ENCODE measurements around the gene LDLRAD3.

LDLRAD3 gene

GRCh38 chr11:36006556-36006955 is 62.7 kb downstream of the LDLRAD3 start:
- ATAC-seq = no peak
- TF ChIP-seq PATZ1 (CRISPR knock-in tag; IDR thresholded peaks at IDR 0.05; ENCODE audit: borderline replicate concordance) = no peak
- no peak for TF ChIP-seq ESRRG (CRISPR knock-in tag; IDR thresholded peaks at IDR 0.05)
- no peak for TF ChIP-seq OSR1 (CRISPR knock-in tag; IDR thresholded peaks at IDR 0.05)
- no peak for TF ChIP-seq POU6F1 (CRISPR knock-in tag; IDR thresholded peaks at IDR 0.05; ENCODE audit: borderline replicate concordance, low read depth)
- TF ChIP-seq PPARA (CRISPR knock-in tag; IDR thresholded peaks at IDR 0.05; ENCODE audit: borderline replicate concordance) = no peak
- no peak for TF ChIP-seq ZFP30 (CRISPR knock-in tag; IDR thresholded peaks at IDR 0.05)
- no peak for TF ChIP-seq CSRNP3 (CRISPR knock-in tag; IDR thresholded peaks at IDR 0.05)
- TF ChIP-seq GLIS3 (CRISPR knock-in tag; IDR thresholded peaks at IDR 0.05) = no peak
- TF ChIP-seq SNAI2 (CRISPR knock-in tag; IDR thresholded peaks at IDR 0.05) = no peak
- TF ChIP-seq CSDC2 (CRISPR knock-in tag; IDR thresholded peaks at IDR 0.05) = no peak
- no peak for TF ChIP-seq ZC3H10 (CRISPR knock-in tag; IDR thresholded peaks at IDR 0.05)
- no peak for TF ChIP-seq ARNTL (CRISPR knock-in tag; IDR thresholded peaks at IDR 0.05; ENCODE audit: borderline replicate concordance, low read depth)

DNA sequence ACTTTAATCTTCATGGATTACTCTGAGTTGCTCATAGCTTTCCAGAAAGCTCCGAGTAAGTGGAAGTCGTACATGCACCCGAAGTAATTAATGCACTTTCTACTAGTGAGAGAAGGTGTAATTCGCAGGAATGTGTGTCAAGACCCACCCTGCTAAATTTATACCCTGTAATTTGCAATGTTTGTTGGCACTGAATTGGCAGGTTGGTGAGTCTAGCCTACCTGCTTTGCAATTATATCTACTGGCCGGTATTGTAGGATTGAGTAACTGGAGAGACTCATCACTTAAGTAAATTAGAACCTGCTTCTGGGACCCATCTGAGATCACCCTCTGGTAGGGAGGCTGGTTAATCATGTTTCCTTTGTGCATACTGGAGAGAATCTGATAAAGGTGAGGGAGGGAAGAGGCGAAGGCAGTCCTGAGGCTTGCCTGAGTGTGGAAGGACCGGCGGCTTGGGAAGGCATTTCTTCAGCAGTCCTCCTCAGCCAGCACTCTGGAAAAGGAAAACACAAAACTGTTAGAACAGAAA is 63.3 kb downstream of the LDLRAD3 start:
- TF ChIP-seq CREB5 (CRISPR knock-in tag; IDR thresholded peaks at IDR 0.05; ENCODE audit: low read depth) = no peak
- ATAC-seq = no peak

DNA sequence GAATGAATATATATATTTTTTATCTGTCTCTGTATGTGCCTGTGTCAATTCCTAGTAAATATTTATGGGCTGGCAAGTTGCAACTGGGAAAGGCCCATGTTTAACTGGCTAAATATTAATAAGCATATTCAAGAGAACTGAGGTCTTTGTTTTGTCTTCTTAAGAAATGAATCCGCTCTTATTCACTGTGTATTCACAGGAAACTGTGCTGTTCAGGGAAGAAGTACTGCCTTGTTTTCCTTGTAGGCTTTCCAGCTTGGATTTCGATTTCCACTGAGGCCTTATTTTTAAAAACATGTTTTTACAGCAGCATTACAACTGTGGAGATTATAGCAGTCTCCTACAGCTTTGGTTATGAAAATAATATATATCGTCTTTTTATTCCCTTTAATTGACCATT is 64.7 kb downstream of the LDLRAD3 start:
- TF ChIP-seq TCF4 (CRISPR knock-in tag; IDR thresholded peaks at IDR 0.05; ENCODE audit: borderline replicate concordance) (no peak), GLIS3 (CRISPR knock-in tag; IDR thresholded peaks at IDR 0.05) (no peak), PPARA (CRISPR knock-in tag; IDR thresholded peaks at IDR 0.05; ENCODE audit: borderline replicate concordance) (no peak), CSRNP3 (CRISPR knock-in tag; IDR thresholded peaks at IDR 0.05) (no peak), CREB5 (CRISPR knock-in tag; IDR thresholded peaks at IDR 0.05; ENCODE audit: low read depth) (no peak), RARB (CRISPR knock-in tag; IDR thresholded peaks at IDR 0.05) (no peak), ISL1 (CRISPR knock-in tag; IDR thresholded peaks at IDR 0.05) (no peak), CSDC2 (CRISPR knock-in tag; IDR thresholded peaks at IDR 0.05) (no peak), ESRRG (CRISPR knock-in tag; IDR thresholded peaks at IDR 0.05) (no peak), BACH2 (CRISPR knock-in tag; IDR thresholded peaks at IDR 0.05; ENCODE audit: borderline replicate concordance) (no peak)
- no peak for ATAC-seq

- ATAC-seq = peak; percentile 57
- TF ChIP-seq OSR1 (CRISPR knock-in tag; IDR thresholded peaks at IDR 0.05) (no peak), ZNF565 (CRISPR knock-in tag; conservative IDR thresholded peaks at IDR 0.05; ENCODE audit: low read depth) (no peak), TSHZ2 (CRISPR knock-in tag; IDR thresholded peaks at IDR 0.05) (no peak), ARNTL (CRISPR knock-in tag; IDR thresholded peaks at IDR 0.05; ENCODE audit: borderline replicate concordance, low read depth) (no peak), PATZ1 (CRISPR knock-in tag; IDR thresholded peaks at IDR 0.05; ENCODE audit: borderline replicate concordance) (no peak), ZFP3 (CRISPR knock-in tag; IDR thresholded peaks at IDR 0.05) (no peak), BACH2 (CRISPR knock-in tag; IDR thresholded peaks at IDR 0.05; ENCODE audit: borderline replicate concordance) (no peak), ZNF8 (CRISPR knock-in tag; IDR thresholded peaks at IDR 0.05) (no peak)
Measured at GRCh38 chr11:36009473-36009872, 65.6 kb downstream of the LDLRAD3 start.

Measured in SK-N-SH treated with all-trans-retinoic acid at 6 μM for 48 hours (cell line).